Bronchial epithelial cell (primary cell): ENCODE results near the gene MAP4K4. TPM values are rescaled to one million over a fixed set of nuclear protein-coding genes. Genes with fewer than 3 reads are reported as not detected.
A peak's percentile ranks its signal among the peaks of the same experiment; 100 is the strongest.

Source experiments
- DNase-seq: peaks from one replicate; pipeline ENCODE4 v3.0.0-alpha.2; 2010; ENCODE audit warnings: low read depth
- FAIRE-seq: peaks from 2 replicates; lab custom pipeline; 2011; peaks lifted over from hg19 to GRCh38; lab: Jason Lieb, UNC
- H3K27me3 ChIP-seq: 2 replicates; pipeline ENCODE4 v1.5.1; 2011; ENCODE audit warnings: low read length; ENCODE audit not compliant: control insufficient read depth, insufficient read depth
- H3K36me3 ChIP-seq: 2 replicates; pipeline ENCODE4 v1.5.1; 2011; ENCODE audit warnings: low read length; ENCODE audit not compliant: control insufficient read depth, insufficient read depth
- H3K4me3 ChIP-seq: 2 replicates; pipeline ENCODE4 v1.5.1; 2011; ENCODE audit warnings: mild to moderate bottlenecking, low read depth, low read length, control low read depth
- CTCF ChIP-seq: IDR thresholded peaks from 2 replicates; pipeline ENCODE4 v1.5.1; 2011; ENCODE audit warnings: mild to moderate bottlenecking, moderate library complexity, low read length, control low read depth, inconsistent platforms; ENCODE audit not compliant: insufficient read depth, severe bottlenecking
- total RNA-seq: library from RNA; depleted of rRNA; stranded (reverse); fragments of >200 nt; gene quantifications from 2 replicates; pipeline ENCODE4 v1.2.1, GENCODE V29; 2014

MAP4K4 gene
- total RNA-seq, 1 donor from 2014 or later, result 81.1 TPM

- Histone ChIP-seq H3K27me3 (no peaks in the 10 kb centered on the region), H3K4me3 (no peak overlapping the region), H3K36me3 (no peaks in the 10 kb centered on the region)
- FAIRE-seq, result no peak
- no peak for TF ChIP-seq CTCF
- no peak for DNase-seq
These were observed 118.4 kb downstream of the MAP4K4 start for GRCh38 chr2:101815739-101816391.

GRCh38 chr2:101816598-101816997 is 119.1 kb downstream of the MAP4K4 start:
- Histone ChIP-seq H3K4me3 (no peak overlapping the region), H3K27me3 (no peaks in the 10 kb centered on the region), H3K36me3 (no peaks in the 10 kb centered on the region)
- DNase-seq (no peak), FAIRE-seq (no peak)
- TF ChIP-seq CTCF, result no peak

GRCh38 chr2:101817481-101817880 is 120.0 kb downstream of the MAP4K4 start:
- H3K27me3 ChIP-seq, result no peaks in the 10 kb centered on the region
- no peaks in the 10 kb centered on the region for H3K36me3 ChIP-seq
- no peak for FAIRE-seq
- DNase-seq, result no peak
- TF ChIP-seq CTCF, result no peak
- H3K4me3 ChIP-seq, result no peak overlapping the region

GRCh38 chr2:101818531-101819451 is 121.3 kb downstream of the MAP4K4 start:
- Histone ChIP-seq H3K27me3 (no peaks in the 10 kb centered on the region), H3K4me3 (no peak overlapping the region), H3K36me3 (no peaks in the 10 kb centered on the region)
- TF ChIP-seq CTCF, result no peak
- DNase-seq (peak; percentile 93), FAIRE-seq (no peak)

GRCh38 chr2:101820519-101820918 is 123.0 kb downstream of the MAP4K4 start:
- Histone ChIP-seq H3K36me3 (peaks cover 2% of the 10 kb centered on the region), H3K27me3 (no peaks in the 10 kb centered on the region), H3K4me3 (no peak overlapping the region)
- FAIRE-seq (no peak), DNase-seq (peak; percentile 99)
- TF ChIP-seq CTCF, result no peak
